Measurements from ENCODE around the gene QTRT2. TPM values are rescaled to one million over a fixed set of nuclear protein-coding genes. Genes with fewer than 3 reads are reported as not detected.
A peak's percentile ranks its signal among the peaks of the same experiment; 100 is the strongest.

The QTRT2 gene
- 22.0 TPM for total RNA-seq

GRCh38 chr3:114056130-114057010, at the start of gene QTRT2, which contains the start of gene CCDC191:
Gene QTRT2, plus strand, starts transcription at chr3:114056737. Its CDS starts 8,521 bp downstream, at chr3:114065258.
Gene CCDC191, minus strand, starts transcription at chr3:114056526. Its CDS starts 60 bp downstream, at chr3:114056466.
- peak; percentile 98 for DNase-seq

- no peak for DNase-seq
These were observed 45.3 kb upstream of the QTRT2 start for GRCh38 chr3:114011059-114011797.

GRCh38 chr3:114014211-114014610, 42.3 kb upstream of the QTRT2 start:
- no peak for DNase-seq

- no peak for DNase-seq
These were observed 37.1 kb upstream of the QTRT2 start for GRCh38 chr3:114019486-114019885.

GRCh38 chr3:114020907-114021306, 35.6 kb upstream of the QTRT2 start:
- no peak for DNase-seq

GRCh38 chr3:114022145-114022802, 34.3 kb upstream of the QTRT2 start:
- no peak for DNase-seq

- no peak for DNase-seq
These were observed 31.1 kb upstream of the QTRT2 start for GRCh38 chr3:114025451-114025850.

GRCh38 chr3:114026331-114026730, 30.2 kb upstream of the QTRT2 start:
- DNase-seq, result no peak

- DNase-seq, result no peak
These were observed 22.8 kb upstream of the QTRT2 start for GRCh38 chr3:114033721-114034120.

- DNase-seq, result no peak
These were observed 22.3 kb upstream of the QTRT2 start for GRCh38 chr3:114034211-114034610.

- no peak for DNase-seq
These were observed 21.6 kb upstream of the QTRT2 start for GRCh38 chr3:114034787-114035545.

GRCh38 chr3:114035896-114036295, 20.6 kb upstream of the QTRT2 start:
- DNase-seq, result no peak

- no peak for DNase-seq
These were observed 13.3 kb upstream of the QTRT2 start for GRCh38 chr3:114043205-114043604.

- DNase-seq, result no peak
These were observed 4.3 kb upstream of the QTRT2 start for GRCh38 chr3:114052216-114052615.

GRCh38 chr3:114057011-114057347, 442 bp downstream of the QTRT2 start:
- no peak for DNase-seq

GRCh38 chr3:114058646-114059045, 2.1 kb downstream of the QTRT2 start:
- DNase-seq, result no peak

GRCh38 chr3:114060906-114061655, 4.5 kb downstream of the QTRT2 start:
- no peak for DNase-seq

GRCh38 chr3:114067804-114068203, 11.3 kb downstream of the QTRT2 start:
- no peak for DNase-seq

GRCh38 chr3:114068336-114068735, 11.8 kb downstream of the QTRT2 start:
- DNase-seq, result no peak

GRCh38 chr3:114071786-114072185, 15.2 kb downstream of the QTRT2 start:
- no peak for DNase-seq

GRCh38 chr3:114076711-114077110, 20.2 kb downstream of the QTRT2 start:
- no peak for DNase-seq
